PC-9 (cell line): ENCODE data around the gene PCDH12. TPM values are rescaled to one million over a fixed set of nuclear protein-coding genes. Genes with fewer than 3 reads are reported as not detected.
A peak's percentile ranks its signal among the peaks of the same experiment; 100 is the strongest.

Experiments used
- BruUV-seq: library from RNA; stranded (reverse); fragments of 400-500 nt; replicated peaks from 2 replicates; lab custom pipeline; 2021; lab: Mats Ljungman, UMichigan
- CTCF ChIA-PET: fragments of 300-600 bp; sonication (Branson Sonifier 250); formaldehyde crosslinking; loops from one replicate; lab custom pipeline; 2022; ENCODE audit warnings: antibody characterized with exemption; lab: Charles Lee
- POLR2A ChIA-PET: fragments of 300-600 bp; sonication (Branson Sonifier 250); formaldehyde crosslinking; loops from one replicate; lab custom pipeline; 2022; ENCODE audit warnings: antibody characterized with exemption; ENCODE audit not compliant: unreplicated experiment; lab: Charles Lee
- DNase-seq, 2 experiments: peaks; one replicate each; pipeline versions ENCODE4 v3.0.0 to v3.0.0-alpha.2; 2015 to 2022; ENCODE audit warnings: mixed read lengths in 1 of 2
- H2AFZ ChIP-seq: fragments of 200-600 bp; sonication (generic); 2 replicates; pipeline ENCODE4 v1.8.1; 2017; ENCODE audit warnings: antibody characterized with exemption
- H3F3A ChIP-seq: fragments of 200-600 bp; sonication (generic); 2 replicates; pipeline ENCODE4 v1.8.1; 2017; ENCODE audit warnings: antibody characterized with exemption, mild to moderate bottlenecking, low read depth; ENCODE audit not compliant: insufficient read depth
- H3K27ac ChIP-seq: fragments of 200-600 bp; sonication (generic); 2 replicates; pipeline ENCODE4 v1.6.1; 2016; ENCODE audit warnings: mixed run types
- H3K27me3 ChIP-seq: fragments of 200-600 bp; sonication (generic); 2 replicates; pipeline ENCODE4 v1.6.1; 2016; ENCODE audit warnings: low read depth, mixed run types; ENCODE audit not compliant: insufficient read depth
- H3K36me3 ChIP-seq: fragments of 200-600 bp; sonication (generic); 2 replicates; pipeline ENCODE4 v1.6.1; 2016; ENCODE audit warnings: low read depth, mixed run types
- H3K4me1 ChIP-seq: fragments of 200-600 bp; sonication (generic); replicated peaks from 2 replicates; pipeline ENCODE4 v1.6.1; 2016; ENCODE audit warnings: mixed run types; ENCODE audit not compliant: insufficient read depth
- H3K4me2 ChIP-seq: fragments of 200-600 bp; sonication (generic); 2 replicates; pipeline ENCODE4 v1.6.1; 2017; ENCODE audit warnings: mixed run types
- H3K4me3 ChIP-seq: fragments of 200-600 bp; sonication (generic); 2 replicates; pipeline ENCODE4 v1.6.1; 2016; ENCODE audit warnings: mixed run types
- H3K79me2 ChIP-seq: fragments of 200-600 bp; sonication (generic); 2 replicates; pipeline ENCODE4 v1.6.1; 2017; ENCODE audit warnings: low read depth, mixed run types
- H3K9me2 ChIP-seq: fragments of 200-600 bp; sonication (generic); 2 replicates; pipeline ENCODE4 v1.8.1; 2017; ENCODE audit warnings: mild to moderate bottlenecking; ENCODE audit not compliant: insufficient read depth
- H3K9me3 ChIP-seq: fragments of 200-600 bp; sonication (generic); 2 replicates; pipeline ENCODE4 v1.8.1; 2016; ENCODE audit warnings: low read depth; ENCODE audit not compliant: insufficient read depth
- H4K20me1 ChIP-seq: fragments of 200-600 bp; sonication (generic); 2 replicates; pipeline ENCODE4 v1.8.1; 2017; ENCODE audit not compliant: insufficient read depth
- EZH2 ChIP-seq: fragments of 200-600 bp; sonication (generic); IDR thresholded peaks from 2 replicates; pipeline ENCODE4 v1.8.0; 2017; ENCODE audit warnings: antibody characterized with exemption, low read depth
- intact Hi-C: fragments of 100-400 bp; cut with micrococcal nuclease; formaldehyde crosslinking; loops from one replicate; pipeline ENCODE4 v1.10.0; 2022; ENCODE audit not compliant: unreplicated experiment
- total RNA-seq: library from RNA; stranded (reverse); gene quantifications from 2 replicates; pipeline ENCODE4 v1.2.3, GENCODE V29; 2021
- TF ChIP-seq, protein P1 (sequence below): fragments of 200-600 bp; sonication (generic); conservative IDR thresholded peaks from 2 replicates; pipeline ENCODE4 v1.6.1; 2017; ENCODE audit warnings: mixed run types, antibody characterized with exemption, mild to moderate bottlenecking, moderate library complexity

PCDH12 gene
- total RNA-seq, 1 experiment from 2014 or later: not detected

DNA sequence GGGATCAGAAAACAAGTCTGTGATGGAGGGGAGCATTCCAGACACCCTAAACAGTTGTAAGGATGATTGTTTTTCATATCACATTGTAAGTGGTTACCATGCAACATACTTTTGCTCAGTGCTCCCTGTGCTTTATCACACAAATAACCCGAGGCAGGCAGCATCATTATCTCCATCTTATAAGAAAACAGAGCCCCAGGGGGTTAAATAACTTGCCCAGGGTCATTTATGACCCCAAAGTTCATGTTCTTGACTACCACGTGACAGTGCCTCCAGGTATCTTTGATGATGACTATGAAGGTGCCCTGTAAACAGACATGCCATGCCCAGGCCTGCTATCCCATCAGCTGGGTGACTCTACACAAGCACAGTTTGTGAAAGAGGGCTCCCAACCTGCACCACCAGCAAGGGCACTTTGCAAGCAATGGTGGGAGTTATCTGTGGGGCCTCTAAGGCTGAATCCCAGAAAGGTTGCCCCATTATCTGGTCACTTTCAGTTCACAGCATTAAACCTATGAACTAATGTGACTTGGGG lies 45.3 kb upstream of the PCDH12 start:
- no peaks in the 10 kb centered on the region for H4K20me1 ChIP-seq
- ChIA-PET POLR2A (no interaction called here), CTCF (no interaction called here)
- no peak overlapping the region for H2AFZ ChIP-seq
- H3K27me3 ChIP-seq: no peaks in the 10 kb centered on the region
- BruUV-seq: no TSS peak
- DNase-seq: no peak
- no peaks in the 10 kb centered on the region for H3K9me2 ChIP-seq
- H3F3A ChIP-seq: peaks cover 20% of the 10 kb centered on the region; the same call in 1 of the 2 replicates
- H3K79me2 ChIP-seq: no peaks in the 10 kb centered on the region
- H3K4me3 ChIP-seq: no peak overlapping the region
- H3K4me2 ChIP-seq: no peak overlapping the region
- 0 out of 2 replicates have a peak, but pooled peaks cover 8% of the 10 kb centered on the region for H3K36me3 ChIP-seq
- TF ChIP-seq EZH2: no peak
- TF ChIP-seq, protein P1, sequence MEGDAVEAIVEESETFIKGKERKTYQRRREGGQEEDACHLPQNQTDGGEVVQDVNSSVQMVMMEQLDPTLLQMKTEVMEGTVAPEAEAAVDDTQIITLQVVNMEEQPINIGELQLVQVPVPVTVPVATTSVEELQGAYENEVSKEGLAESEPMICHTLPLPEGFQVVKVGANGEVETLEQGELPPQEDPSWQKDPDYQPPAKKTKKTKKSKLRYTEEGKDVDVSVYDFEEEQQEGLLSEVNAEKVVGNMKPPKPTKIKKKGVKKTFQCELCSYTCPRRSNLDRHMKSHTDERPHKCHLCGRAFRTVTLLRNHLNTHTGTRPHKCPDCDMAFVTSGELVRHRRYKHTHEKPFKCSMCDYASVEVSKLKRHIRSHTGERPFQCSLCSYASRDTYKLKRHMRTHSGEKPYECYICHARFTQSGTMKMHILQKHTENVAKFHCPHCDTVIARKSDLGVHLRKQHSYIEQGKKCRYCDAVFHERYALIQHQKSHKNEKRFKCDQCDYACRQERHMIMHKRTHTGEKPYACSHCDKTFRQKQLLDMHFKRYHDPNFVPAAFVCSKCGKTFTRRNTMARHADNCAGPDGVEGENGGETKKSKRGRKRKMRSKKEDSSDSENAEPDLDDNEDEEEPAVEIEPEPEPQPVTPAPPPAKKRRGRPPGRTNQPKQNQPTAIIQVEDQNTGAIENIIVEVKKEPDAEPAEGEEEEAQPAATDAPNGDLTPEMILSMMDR: no peak
- H3K27ac ChIP-seq: no peak overlapping the region
- intact Hi-C loops: no loop called here
- H3K9me3 ChIP-seq: no peaks in the 10 kb centered on the region
- no peaks in the 10 kb centered on the region for H3K4me1 ChIP-seq

DNA sequence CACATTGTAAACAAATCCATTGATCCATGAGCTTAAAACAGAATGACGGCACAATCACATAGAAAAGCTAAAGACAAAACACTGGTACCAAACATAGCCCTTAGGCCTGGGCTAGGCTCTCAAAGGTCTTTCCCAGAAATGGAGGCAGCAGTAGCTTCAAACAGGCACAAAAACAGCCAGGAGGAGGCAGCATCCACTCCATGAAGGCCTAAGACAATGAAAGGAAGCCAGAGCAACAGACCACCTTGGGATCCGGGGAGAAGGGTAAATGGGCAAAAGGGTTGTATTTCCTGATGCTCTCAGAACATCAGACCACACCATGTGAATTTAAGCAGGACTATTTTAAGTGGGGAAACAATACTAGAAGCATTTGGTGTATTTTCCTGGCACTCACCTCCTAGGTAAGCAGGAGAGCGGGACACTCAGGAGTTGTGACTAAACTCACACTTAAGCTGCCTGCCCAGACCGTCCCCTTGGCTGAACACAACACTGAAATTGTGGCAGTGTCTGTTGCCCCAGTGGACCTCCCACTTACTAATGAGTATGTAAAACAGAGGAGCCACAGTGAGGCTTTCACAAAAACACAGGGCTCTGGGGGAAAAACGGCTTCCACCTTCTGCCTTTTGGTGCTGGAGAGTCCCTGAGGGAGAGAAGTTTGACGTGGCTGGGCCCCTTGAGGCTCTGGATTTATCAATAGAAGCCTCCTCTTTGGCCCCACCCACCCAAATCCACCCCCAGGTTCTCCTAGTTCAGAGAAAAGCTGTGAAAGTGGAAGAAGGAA lies 42.9 kb upstream of the PCDH12 start:
- TF ChIP-seq EZH2: no peak
- TF ChIP-seq, protein P1: peak; percentile 39; the same call in 1 of the 2 replicates
- POLR2A ChIA-PET: no interaction called here
- no peak overlapping the region for H2AFZ ChIP-seq
- H3K27ac ChIP-seq: no peak overlapping the region
- intact Hi-C loops: no loop called here
- no peak overlapping the region for H3K4me3 ChIP-seq
- H3K4me1 ChIP-seq: no peaks in the 10 kb centered on the region
- no peak for DNase-seq
- no peaks in the 10 kb centered on the region for H3K79me2 ChIP-seq
- CTCF ChIA-PET: interaction anchor here (0.6 kb wide), 1 partner anchor 11 kb away, joined by 4 read pairs; no protein-coding TSS in a partner anchor
- H3K4me2 ChIP-seq: no peak overlapping the region
- no TSS peak for BruUV-seq
- H3K9me2 ChIP-seq: no peaks in the 10 kb centered on the region
- peaks cover 20% of the 10 kb centered on the region; the same call in 1 of the 2 replicates for H3F3A ChIP-seq
- H3K9me3 ChIP-seq: no peaks in the 10 kb centered on the region
- H4K20me1 ChIP-seq: no peaks in the 10 kb centered on the region
- no peaks in the 10 kb centered on the region for H3K27me3 ChIP-seq
- H3K36me3 ChIP-seq: 0 out of 2 replicates have a peak, but pooled peaks cover 5% of the 10 kb centered on the region

DNA sequence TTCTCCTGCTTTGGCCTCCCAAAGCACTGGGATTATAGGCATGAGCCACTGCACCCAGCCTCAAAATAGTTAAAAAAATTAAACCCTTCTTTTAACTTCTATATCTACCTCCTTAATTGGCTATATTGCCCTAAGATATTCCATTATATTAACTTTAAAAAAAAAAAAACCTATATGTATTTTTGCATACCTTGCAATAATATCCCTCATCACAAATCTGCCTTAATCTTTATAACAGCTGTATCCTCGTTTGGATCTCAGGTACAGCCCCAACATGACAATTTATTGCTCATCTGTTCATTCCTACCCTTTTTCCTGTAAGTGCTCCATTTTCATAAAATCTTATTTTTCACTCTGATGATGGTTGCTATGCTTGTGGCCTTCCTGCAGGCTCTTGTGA lies 42.2 kb upstream of the PCDH12 start:
- no peaks in the 10 kb centered on the region for H3K9me2 ChIP-seq
- no peak overlapping the region for H2AFZ ChIP-seq
- no peaks in the 10 kb centered on the region for H4K20me1 ChIP-seq
- no peaks in the 10 kb centered on the region for H3K9me3 ChIP-seq
- peaks cover 20% of the 10 kb centered on the region; the same call in 1 of the 2 replicates for H3F3A ChIP-seq
- no peak for TF ChIP-seq EZH2
- TF ChIP-seq, protein P1: no peak
- 0 out of 2 replicates have a peak, but pooled peaks cover 5% of the 10 kb centered on the region for H3K36me3 ChIP-seq
- intact Hi-C loops: no loop called here
- no TSS peak for BruUV-seq
- ChIA-PET POLR2A (no interaction called here), CTCF (no interaction called here)
- DNase-seq: no peak
- no peak overlapping the region for H3K4me2 ChIP-seq
- H3K27me3 ChIP-seq: no peaks in the 10 kb centered on the region
- no peaks in the 10 kb centered on the region for H3K4me1 ChIP-seq
- H3K27ac ChIP-seq: no peak overlapping the region
- H3K79me2 ChIP-seq: no peaks in the 10 kb centered on the region
- no peak overlapping the region for H3K4me3 ChIP-seq
